HG03045 (cell line): ENCODE data around the gene ZNF334.

Source experiments
- ATAC-seq: cut with Tn5 transposase; IDR thresholded peaks from one replicate; pipeline ENCODE4 v1.9.1; 2021; ENCODE audit warnings: mild to moderate bottlenecking, moderate library complexity; ENCODE audit not compliant: unreplicated experiment

The ZNF334 gene

DNA sequence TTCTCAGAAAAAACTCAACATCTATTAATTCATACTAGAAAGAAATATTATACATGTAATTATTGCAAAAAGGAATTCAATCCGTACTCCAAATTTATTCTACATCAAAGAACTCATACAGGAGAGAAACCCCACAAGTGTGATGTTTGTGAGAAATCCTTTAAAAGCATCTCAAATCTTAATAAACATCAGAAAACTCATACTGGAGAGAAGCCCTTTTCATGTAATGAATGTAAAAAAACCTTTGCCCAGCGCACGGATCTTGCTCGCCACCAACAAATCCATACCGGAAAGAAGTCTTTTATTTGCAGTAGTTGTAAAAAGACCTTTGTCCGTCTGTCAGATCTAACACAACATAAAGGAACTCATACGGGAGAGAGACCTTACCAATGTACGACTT, 22.0 kb downstream of the ZNF334 start:
- ATAC-seq = no peak

DNA sequence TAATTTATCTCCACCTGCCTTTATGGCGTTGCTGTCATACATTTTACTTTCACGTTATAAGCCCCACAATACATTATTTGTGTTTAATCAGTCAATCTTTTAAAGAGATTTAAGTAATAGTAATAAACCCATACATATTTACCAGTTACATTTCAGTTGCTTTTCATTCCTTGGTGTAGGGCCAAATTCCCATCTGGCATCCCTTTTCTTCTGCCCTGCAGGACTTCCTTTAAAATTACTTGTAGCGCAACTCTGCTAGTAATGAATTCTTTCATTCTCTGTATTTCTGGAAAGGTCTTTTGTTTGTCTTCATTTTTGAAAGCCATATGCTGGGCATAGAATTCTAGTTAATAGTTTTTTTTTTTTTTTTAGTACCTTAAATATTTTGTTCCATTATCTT, 24.9 kb downstream of the ZNF334 start:
- no peak for ATAC-seq

DNA sequence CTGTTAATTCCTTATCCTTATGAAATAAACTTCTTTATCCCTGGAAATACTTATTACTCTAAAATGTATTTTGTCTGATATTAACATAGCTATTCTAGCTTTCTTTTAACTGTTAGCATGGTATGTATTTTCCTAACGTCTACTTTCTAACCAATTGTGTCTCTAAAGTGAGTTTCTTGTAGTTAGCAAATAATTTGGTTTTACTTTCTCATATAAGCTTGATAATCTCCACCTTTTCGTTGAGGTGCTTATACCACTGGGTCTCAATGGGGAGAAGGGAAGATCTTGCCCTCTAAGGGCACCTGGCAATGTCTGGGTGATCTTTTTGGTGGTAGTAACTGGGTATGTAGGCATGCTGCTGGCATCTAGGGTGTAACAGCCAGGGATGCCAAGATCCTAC, 25.7 kb downstream of the ZNF334 start:
- ATAC-seq = no peak

DNA sequence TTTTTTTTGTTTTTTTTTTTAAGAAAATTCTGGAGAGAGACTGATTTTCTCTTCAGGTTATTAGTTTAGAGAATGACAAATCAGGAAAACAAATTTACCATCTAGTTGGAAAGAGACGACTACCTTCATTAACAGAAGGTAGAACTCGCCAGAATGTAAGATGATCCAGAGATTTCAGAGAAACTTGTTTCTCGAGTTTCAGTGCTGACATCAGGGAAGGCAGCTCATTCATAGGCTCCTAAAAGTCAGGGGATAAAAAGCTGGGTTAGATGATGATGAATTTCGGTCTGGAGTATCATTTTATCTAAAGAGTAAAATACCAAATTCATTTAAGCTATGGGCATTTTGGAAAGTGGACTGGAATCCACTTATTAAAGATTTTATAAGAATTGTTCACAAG, 27.9 kb downstream of the ZNF334 start:
- ATAC-seq = no peak

DNA sequence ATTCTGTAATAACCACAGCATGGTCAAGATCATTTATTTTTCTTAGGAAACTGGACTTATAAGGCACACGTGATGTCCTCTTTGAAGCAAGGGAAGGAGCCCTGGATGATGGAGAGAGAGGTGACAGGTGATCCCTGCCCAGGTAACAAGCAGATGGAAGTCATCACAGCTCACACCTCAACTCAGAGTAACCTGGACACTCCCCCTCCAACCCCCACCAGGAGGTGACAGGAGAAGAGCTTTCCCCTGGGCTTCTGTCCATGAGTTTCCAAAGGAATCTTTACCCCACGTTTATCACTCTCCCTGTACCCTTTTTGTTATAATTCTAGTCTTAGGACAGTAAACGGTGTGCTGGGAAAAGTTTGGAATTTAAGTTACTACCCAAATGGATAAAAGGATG, 28.4 kb downstream of the ZNF334 start:
- no peak for ATAC-seq

DNA sequence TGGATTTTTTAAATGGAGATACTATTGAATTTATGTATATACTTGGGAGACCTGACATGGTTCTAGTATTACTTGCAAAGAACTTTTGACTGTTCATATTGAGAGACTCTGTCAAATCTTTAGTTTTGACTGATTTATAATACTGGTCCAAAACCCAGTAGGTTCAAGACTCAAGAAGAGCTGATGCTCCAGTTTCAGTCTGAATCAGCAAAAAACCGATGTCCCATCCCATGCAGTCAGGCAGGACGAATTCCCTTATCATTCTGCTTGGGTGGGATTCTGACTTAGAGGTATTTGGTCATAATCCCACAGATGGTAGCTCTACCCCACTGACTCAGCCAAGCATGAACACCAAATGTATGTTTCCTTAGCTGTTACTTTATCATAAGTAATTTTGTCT, 29.5 kb downstream of the ZNF334 start:
- ATAC-seq = no peak

DNA sequence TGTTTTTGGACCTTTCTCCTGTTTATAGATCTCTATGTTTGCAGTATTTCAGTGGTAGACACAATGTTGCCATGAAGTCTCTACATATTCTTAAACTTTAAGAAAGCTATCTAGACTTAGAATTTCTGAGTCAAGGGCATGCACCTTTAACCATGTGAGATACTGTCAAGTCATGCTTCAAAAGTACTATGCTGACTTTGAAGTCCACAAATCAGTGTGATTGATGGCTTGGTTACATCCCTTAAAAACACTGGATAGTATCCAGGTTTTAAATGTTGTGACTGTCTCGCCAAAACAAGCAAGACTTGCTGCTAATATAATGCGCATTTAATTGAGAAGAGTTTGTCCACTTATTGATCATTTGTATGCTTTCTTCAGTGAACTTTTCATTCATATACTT, 30.5 kb downstream of the ZNF334 start:
- no peak for ATAC-seq

DNA sequence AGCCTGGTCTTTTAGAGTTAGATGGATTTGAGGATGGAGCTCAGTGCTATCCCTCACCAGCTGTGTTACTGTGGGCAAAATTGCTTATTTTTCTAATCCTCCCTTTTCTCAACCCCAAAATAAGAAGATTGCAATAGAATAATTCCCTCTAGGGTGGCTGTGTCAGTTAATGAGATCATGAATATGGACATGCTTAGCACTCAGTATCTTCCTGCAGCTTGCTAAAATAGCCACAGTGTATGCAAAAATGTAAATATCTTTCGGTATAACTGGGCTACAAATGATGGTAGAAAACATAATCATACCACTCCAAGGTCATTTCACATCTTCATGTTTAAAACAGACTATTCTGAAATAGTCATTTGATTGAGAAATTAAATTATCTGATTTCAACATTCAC, 35.7 kb downstream of the ZNF334 start:
- ATAC-seq = no peak

DNA sequence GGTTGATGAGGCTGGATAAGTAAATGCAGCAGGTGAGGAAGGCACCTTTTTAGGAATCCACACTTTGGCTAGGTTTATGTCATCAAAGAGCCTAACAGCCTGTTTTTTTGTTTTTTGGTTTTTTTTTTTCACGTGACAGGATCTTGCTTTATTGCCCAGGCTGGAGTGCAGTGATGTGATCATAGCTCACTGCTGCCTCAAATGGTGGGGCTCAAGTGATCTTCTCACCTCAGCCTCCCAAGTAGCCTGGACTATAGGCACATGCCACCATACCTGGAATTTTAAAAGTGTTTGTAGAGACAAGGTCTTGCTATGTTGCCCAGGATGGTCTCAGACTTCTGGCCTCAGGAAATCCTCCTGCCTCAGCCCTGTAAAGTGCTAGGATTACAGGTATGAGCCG, 36.1 kb downstream of the ZNF334 start:
- no peak for ATAC-seq

DNA sequence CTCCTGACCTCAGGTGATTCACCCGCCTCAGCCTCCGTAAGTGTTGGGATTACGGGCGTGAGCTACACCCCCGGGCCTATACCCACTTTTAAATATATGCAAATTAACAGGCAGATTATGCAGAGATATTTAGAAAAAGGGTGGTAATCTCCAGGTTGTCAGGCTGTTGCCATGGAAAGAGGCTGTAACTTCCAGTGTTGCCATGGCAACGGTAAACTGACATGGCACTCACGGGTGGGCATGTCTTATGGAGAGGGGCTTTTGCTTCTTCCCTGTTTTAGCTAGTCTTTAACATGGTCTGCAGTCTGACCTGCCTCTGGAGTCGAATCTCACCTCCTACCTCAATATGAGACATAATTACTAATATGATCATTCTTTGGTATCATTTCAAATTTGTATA, 44.9 kb downstream of the ZNF334 start:
- no peak for ATAC-seq

DNA sequence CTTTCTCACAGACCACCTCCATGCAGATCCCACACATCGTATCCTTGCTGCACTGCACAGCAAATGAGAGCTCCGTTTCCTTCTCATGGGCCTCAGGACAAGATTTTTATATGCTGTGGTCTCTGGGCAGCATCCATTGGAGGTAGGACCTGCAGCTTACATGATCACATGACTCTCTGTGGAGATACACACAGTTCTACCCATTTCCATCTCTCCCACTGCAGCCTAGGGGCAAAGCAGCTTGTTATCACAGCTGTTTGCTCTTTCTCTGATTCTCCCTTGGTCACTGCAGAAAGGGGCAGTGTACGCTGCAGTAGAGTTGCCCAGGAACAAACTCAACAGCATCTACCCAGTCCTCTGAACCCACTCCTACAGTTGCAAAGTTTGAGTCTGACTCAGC, 48.9 kb downstream of the ZNF334 start:
- no peak for ATAC-seq

DNA sequence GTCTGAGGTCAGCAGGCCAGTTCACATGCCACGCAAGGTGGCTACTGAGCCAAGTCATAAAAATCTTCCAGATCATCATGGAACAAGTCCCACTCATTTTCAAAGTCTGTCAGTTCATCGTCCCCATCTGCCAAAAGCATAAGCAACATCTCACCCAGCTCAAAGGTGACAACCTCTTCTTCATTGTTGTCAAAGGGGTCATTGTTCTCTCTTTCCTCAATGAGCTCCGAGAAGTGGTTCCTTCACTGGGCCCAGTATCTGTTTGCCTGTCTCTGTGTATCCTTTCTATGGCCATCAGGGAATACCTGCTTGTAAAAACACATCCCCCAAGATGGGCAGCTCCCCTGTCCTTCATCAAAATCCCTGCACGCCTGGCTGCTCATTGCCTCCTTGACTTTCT, 49.5 kb downstream of the ZNF334 start:
- no peak for ATAC-seq

DNA sequence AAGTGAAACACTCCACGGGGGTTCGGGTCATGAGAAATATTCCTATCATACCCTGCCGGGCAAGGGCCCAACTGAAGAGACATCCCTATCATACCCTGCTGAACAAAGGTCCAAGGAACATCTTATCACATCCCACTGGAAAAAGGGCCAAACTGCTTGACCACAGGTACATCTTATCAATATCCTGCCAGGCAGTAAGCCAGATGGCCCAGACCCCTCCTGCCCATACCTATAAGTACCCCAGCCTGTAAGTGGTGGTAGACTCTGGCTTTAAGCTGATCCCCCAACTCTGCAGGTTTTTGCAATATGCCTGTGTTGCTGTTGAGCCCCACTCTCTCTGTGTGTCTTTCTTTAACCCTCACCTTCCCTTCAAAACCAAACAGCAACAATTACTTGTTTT, 51.6 kb downstream of the ZNF334 start:
- no peak for ATAC-seq

DNA sequence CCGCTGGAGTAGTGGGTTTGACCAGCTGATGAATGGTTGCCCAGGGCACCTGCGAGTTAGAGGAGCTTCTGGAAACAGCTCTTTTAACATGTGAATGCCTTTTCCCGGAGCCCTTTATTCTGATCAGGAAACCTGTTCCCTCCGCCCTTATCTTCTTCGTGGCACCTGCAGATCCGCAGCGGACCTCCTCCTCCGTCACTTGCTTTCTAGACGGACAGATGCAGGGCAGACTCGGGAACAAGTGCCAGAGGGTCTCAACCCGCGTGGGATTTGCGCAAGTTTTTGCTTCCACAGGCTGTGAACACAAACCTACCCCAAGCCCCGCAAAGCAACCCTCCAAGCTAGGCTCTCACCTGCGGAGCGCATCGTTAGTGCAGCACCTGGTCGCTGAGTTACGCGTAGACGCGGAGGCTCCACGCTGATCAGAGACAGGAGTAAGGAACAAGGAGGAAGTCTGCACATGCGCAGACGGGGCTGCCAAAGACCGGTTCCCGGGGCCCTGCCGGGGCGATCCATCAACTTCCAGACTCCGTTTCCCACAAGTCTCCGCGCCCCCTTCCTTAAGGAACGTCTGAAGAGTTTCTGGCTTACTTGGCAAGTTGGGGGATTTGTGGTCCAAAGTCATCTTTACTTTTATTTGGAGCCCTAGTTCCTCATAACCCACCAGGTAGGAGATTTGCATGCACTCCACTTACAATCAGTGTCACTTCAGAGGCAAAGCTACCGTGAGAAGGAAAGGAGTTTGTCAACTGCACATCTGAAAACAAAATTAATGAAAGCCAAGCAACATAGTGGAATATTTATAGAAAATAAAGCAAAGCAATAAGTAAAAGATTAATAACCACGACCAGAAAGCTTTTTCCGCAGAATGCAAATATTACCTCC, 54.3 kb downstream of the ZNF334 start:
- no peak for ATAC-seq

DNA sequence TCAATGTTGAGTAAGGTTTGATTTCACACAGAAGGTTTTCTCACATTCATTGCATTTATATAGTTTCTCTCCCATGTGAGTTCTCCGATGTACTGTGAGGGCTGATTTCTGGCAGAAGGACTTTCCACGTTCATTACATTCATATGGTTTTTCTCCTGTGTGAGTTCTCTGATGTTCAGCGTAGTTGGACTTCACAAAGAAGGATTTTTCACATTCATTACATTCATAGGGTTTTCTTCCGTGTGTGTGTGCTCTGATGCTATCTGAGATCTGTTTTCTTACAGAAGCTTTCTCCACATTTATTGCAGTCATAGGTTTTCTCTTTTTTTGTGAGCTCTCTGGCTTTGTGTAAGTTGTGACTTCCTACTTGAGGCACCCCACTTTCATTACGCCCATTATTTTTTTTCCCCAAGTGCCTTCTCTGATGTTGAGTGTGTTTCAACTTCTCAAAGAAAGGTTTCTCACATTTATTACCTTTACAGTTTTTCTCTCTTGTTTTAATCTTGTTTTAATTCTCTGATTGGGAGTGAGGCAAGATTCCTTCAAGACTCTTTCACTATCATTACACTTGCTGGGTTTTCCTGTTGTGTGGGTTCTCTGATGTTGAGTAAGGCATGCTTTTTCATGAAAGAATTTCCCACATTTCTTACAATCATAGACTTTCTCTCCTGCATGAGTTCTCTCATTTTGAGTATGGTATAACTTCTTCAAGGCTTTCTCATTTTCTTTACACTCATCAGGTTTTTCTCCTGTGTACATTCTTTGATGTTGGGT, 56.9 kb downstream of the ZNF334 start:
- ATAC-seq = no peak

DNA sequence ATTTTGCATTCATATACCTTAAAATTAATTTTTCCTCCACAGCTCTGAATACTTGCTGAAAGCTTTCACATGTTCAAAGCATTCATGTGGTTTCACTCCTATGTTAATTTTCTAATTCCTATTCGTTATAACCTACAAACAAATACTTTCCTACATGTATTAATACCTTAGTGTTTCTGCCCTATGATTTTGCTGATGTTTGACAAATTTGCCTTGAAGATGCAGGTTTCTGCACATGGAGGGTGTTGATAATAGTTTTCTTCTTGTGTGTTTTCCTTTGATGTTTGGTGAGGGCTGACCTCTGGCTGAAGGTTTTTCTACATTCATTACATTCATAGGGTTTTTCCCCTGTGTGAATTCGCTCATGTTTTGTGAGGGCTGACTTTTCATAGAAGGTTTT, 57.6 kb downstream of the ZNF334 start:
- ATAC-seq = no peak
